HG03571 (cell line): ENCODE measurements around the gene E2F2.

Experiments used
- ATAC-seq: cut with Tn5 transposase; IDR thresholded peaks from one replicate; pipeline ENCODE4 v1.9.1; 2021; ENCODE audit not compliant: unreplicated experiment

Gene E2F2

DNA sequence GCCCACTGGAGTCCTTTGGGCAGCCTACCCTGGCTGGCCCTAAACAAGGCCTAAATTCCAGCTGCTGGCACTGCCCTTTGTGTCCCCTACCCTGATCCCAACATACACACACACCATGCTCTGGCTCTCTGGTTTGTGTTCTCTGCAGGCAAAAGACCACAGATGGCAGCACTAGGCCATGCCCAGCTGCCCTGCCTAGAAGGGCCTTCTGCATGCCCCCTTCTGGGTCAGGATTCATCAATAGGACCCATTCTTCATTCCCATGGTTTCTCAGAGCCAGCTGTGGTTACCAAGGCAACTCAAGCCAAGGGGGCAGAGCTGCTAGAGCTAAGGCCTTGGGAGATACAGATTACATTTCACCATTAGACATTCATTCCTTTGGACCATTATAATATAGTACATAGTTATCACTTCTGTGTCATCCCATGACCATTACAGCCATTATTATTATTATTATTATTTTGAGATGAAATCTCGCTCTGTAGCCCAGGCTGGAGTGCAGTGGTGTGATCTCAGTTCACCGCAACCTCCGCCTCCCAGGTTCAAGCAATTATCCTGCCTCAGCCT lies 64.5 kb downstream of the E2F2 start:
- no peak for ATAC-seq

DNA sequence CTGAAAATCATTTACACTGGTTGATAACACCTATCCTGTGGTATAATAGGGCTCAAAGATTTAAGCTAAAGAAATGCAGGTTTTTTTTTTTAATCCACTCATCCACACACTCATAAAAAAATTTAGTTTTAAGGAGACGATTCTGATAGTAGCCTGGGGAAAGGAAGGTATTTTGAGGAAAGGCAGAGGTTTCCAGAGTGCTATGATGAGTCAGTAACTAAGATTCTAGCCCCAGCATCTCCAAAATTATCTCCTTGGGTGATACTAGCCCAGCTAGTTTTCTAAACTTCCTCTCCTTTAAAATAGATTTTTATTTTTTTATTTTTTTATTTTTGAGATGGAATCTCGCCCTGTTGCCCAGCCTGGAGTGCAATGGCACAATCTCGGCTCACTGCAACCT lies 67.7 kb downstream of the E2F2 start:
- no peak for ATAC-seq

DNA sequence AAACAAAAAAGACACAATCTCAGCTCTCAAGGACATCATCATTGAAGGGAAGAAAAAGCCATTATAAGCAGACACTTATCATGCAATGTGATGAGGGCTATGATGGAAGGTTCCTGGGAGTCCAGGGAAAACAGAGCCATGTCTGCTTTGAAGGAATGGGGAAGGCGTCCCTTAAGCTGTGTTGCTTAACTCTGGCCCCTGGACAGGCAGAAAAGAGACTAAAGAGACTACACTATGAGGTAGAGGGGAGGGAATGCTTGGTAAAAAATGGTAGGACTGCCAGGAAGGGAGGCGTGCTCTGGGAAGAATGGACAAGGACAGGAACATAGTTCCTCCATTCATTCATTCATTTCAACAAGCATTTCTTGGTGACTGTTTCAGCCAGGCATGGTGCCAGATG lies 68.3 kb downstream of the E2F2 start:
- ATAC-seq = no peak

DNA sequence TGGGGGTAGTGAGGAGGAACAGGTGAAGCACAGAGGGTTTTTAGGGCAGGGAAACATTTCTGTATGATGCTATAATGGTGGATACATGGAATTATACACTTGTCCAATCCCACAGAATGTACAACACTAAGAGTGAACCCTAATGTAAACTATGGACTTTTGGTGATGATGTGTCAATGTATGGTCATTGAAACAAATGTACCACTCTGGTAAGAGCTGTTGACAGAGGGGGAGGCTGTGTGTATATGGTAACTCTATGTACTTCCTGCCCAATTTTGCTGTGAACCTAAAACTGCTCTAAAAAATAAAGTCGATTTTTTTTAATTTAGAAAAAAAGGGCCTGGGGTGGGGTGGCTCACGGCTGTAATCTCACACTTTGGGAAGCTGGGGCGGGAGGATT lies 70.0 kb downstream of the E2F2 start:
- ATAC-seq = no peak

DNA sequence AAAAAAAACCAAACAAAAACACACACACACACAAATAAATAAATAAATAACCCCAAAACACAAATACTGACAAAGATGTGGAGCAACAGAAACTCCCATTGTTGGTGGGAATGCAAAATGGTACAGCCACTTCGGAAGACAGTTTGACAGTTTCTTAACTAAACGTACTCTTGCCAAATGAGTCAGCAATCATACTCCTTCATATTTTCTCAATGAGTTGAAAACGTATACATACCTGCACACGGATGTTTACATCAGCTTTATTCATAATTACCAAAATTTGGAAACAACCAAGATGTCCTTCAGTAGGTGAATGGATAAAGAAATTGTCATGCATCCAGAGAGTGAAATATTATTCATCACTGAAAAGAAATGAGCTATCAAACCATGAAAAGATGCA lies 70.5 kb downstream of the E2F2 start:
- no peak for ATAC-seq

DNA sequence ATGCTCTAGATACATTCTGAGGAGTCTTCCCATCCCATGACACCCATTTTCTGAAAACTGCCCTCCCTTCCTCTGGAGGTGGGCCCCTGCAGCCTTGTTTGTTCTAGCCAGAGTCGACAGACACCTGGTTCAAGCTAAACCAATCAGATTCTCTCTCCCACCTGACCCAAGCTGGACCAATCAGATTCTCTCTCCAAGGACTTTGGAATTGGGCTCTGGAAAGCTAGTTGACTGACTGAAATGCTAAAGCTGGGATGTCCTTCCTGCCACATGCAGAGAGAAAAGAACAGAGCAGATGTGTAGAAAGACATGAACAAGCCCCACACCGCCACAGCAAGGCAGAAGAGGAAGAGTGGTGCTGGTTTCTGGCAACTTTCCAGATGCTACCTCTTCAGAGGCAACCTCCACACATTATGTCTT lies 71.7 kb downstream of the E2F2 start:
- ATAC-seq = no peak
